HG02588 (cell line): ENCODE data around the gene SNRNP48.

Experiments used
- ATAC-seq: cut with Tn5 transposase; IDR thresholded peaks from one replicate; pipeline ENCODE4 v1.9.1; 2021; ENCODE audit warnings: mild to moderate bottlenecking, moderate library complexity; ENCODE audit not compliant: unreplicated experiment

Gene SNRNP48

DNA sequence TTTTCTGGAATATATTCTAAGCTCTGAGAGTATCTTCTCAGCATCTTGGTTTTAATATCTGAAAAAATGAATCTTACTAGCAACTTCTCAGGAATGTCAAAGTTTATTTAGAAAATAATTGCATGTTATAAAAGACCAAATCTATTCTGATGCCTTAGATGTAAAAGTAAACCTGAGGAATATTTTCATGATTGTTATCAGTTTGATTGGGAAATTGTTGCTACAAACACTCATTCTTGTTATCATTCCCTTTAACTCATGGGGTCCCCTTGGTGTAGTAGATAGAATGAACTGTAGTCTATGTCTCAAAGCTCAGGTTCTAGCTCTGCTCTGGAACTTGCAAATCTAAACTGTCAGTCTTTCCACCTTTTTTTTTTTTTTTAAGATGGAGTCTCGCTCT lies 50.0 kb downstream of the SNRNP48 start:
- no peak for ATAC-seq

DNA sequence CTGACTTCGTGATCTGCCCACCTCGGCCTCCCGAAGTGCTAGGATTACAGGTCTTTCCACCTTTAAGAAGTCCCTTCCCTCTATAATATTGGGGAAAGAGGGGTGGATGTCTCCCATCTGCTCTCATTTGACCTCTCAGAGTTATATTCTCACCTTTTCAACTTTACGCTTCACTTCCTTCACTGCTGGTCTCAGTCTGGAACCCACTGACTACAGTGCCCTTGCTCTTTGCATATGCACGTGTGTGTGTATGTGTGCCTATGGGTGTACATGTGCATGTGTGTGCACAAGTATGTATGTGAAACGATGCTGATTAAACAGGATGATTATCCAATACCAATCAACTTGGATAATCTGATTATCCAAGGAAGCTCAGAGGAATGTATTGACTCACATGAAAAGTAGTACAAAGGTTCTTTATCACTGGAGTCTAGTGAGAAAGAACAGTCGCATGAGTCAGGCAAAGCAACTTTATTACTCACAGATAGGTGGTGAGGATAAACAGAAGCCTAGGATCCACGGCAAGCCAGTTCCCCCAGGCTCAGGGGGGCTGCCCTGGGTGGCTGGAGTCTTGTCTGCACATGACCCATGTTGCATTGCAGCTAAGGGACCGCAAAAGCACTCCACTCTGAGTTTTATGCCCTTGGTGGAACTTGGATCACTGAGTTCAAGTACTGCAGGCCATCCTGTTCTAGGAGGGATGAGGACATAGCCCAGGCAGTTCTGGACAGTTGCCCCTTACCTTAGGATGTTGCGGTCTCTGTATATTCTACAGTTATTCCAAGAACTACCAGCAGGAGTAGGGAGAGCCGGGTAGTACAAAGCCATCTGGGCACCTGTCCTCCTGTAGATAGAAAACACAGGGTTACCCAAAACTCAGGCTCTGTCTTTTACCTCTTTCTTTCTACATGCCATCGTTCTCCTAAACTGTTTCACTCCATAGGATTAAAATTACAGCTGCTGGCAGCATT lies 50.9 kb downstream of the SNRNP48 start:
- no peak for ATAC-seq

DNA sequence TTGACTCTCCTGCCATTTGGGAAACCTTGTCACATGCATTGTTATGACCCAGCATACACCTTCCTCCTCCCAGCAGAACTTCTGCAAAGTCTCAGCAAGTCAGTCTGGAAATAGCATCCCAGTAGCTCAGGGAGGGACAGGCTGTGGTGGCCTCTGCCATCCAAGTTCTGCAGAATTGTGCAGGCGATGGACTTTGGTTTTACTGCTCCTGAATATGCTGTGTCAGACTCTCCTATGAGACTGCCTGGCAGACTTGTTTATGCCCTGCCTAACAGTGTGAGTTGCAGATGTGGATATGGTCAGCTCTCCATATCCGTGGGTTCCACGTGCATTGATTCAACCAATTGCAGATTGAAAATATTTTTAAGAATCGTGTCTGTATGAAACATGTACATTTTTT lies 52.8 kb downstream of the SNRNP48 start:
- no peak for ATAC-seq

DNA sequence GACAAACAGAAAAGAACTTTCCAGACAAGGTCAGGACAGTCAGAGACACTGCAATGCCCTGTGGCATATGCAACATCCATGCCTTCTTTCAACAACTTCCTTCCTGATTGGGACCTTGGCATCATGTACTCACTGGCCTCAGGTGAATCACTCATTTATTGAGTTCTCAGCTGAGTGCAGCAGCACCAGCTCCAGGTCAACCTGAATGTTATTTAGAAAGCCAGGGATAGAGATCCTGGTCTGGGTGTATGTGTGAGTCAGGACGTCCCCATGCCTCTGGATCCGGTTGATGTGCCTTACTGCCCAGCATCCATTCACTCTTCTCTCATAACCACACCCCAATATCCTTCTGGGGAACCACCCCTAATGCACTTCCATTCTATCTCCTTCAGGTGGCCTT lies 54.4 kb downstream of the SNRNP48 start:
- ATAC-seq, result no peak

DNA sequence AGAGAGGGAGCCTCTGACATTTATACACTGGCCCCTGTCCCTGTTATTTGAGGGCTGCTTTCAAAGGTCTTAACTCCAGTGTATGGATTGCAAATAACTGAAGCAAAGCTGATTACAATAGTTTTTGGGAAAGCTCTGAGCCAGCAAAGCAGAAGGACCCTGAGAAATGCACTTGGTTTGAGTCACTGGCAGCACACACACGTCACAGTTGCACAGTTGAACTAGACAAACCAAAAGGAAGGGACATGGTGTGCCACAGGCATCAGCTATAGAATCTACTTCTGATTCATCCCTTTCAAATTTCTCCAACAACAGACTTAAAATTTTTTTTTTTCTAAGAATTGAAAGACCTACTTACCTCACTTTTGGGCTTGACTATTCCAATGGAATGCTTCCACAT lies 56.4 kb downstream of the SNRNP48 start:
- no peak for ATAC-seq

DNA sequence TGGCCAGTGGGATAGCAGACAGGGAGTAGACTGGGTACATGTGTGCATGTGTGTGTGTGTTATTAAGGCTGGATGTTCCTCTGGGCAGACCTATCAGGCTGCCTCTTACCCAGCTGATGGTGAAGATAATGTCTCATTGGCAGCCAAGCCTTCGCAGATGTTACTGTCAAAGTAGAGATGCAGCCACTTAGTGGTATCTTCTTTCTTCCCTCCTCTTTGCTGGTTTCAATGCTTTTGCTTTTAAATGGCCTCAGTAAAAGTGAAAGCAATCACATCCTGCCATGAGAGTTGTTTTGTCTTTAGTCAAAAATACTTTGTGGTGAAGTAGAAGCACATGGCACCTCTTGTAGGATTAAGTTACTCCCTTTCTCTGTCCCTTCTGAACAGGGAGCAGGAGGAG lies 57.5 kb downstream of the SNRNP48 start:
- no peak for ATAC-seq

DNA sequence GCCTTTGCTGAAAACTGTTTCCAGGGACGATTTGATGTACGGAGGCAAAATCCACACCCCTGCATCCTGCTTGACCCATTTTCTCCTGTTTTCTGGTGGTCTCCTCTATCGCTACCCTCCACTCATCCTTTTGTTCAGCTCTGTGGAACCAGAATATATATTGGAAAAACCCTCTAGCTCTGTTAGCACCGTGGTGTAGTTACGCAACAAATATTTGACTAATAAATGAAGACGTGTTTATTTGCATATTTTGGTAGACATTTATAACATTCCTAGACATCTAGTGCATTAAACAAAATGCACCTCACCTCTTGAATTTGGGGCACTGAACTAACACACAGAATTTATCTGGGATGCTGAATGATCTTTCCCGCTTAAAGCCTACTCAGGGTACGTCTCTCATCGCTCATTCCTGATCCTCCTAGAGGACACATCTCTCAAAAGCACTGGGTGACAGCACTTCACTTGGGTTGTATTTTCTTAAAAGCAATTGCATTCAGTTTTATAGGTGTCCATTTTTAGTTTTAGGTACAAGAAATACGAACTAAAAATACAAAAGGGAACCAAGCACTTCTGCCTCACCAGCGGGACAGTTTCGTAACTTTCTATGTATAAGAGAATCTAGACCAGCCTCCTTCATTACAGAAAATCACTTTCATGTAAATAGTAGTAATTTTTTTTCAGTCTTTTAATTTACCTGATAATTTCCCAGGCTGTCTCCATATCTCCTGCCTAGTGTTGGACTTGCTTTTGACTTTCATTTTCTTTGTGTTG lies 59.2 kb downstream of the SNRNP48 start:
- ATAC-seq, result no peak

DNA sequence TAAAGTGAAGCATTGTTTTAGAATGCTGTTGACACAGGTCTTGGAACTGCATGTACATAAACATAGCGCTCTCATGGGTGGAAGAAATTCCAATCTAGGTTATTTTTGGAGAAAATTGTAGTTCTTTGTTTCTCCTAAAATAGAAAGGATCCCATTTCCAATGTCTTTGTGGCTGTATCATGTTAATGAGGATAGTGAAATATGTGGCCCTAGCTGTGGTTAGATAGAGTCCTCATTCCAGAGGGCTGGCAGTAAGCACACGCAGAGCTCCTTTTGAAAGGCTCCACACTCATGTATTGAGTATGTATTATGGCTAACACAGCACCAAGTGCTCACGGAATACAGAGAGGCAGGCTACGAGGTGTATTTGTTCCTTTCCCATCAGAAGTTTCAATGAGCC lies 60.9 kb downstream of the SNRNP48 start:
- ATAC-seq, result no peak

DNA sequence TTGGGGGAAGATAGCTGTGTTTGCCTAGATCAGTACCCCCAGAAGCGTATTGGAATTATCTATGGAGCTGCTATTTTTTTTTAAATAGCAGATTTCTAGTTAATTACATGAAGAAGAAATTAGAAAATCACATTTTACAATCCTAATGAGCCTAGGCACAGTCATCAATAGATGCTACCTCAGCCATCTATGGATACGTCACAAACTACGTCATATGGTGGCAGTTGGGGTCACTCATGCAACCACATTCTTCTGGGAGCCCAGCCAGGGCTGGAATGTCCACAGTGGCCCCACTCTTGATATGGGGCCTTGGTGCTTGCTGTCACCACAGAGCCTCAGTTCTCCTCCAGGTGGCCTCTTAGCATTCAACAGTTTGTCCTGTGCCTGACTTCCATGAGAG lies 63.0 kb downstream of the SNRNP48 start:
- ATAC-seq, result no peak

DNA sequence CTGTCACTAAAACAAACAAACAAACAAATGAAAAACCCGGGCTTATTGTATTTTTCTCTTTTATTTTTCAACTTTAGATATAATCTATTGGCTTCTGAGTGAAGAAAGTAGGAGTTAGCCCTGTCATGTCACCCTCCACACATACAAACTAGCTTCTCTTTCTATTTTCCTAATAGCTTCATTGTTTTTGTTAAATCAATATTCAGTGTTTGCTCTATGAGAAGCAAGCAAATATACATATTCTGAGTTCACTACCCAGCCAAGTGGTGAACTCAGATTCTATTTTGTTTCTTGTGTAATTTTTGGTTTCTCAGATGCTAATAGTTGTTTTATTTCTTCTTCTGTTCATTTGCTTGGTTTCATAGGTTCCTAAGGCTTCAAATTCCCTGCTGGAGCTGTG lies 66.4 kb downstream of the SNRNP48 start:
- ATAC-seq, result no peak

DNA sequence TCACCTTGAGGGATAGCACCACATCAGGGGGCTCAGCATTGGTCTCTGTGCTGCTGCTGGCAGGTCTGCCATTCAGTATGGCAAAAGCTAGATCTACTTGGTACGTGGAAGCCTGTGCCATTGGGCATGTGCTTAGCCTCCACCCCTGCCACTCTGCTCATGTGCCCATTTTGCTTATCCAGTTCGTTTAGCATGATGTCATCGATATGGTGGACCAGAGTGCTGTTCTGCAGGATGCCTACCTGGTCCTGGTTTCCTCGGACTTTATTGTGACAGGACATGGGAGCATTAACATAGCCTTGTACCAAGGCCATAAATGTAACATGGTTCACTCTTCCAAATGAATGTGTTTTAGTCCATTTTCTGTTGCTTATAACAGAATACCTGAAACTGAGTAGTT lies 68.5 kb downstream of the SNRNP48 start:
- no peak for ATAC-seq

DNA sequence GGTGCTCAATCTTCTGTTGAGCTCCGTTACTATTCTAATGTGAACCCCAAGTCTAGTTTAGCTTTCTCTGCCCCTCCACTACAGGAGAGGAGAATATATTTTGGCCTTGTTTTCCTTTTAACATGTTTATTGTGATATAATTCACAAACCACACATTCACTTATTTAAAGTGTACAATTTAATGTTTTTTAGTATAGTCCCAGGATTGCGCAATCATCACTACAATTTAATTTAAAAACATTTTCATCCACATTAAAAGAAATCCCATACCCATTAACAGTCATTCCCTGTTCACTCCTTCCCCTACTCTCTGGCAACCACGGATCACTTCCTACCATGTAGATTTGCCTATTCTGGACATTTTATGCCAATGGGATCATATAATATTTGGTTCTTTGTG lies 71.4 kb downstream of the SNRNP48 start:
- ATAC-seq, result no peak
